Measurements from ENCODE around the gene TADA2A. TPM values are rescaled to one million over a fixed set of nuclear protein-coding genes. Genes with fewer than 3 reads are reported as not detected.

TADA2A gene
- total and polyA plus RNA-seq, 2 of the 8 experiments (the other 6 are each of a cell fraction or from before 2014, with no cell fraction given) = 8.4 to 18.5 TPM

- Histone ChIP-seq H2AFZ (ENCODE audit: low read length) (no peak overlapping the region), H3K4ac (replicated peaks; ENCODE audit: insufficient read length, low read depth, low read length) (no peak overlapping the region), H3K79me1 (ENCODE audit: low read depth, low read length) (no peaks in the 10 kb centered on the region; the same call in 1 of the 2 replicates), H3K27ac (ENCODE audit: low read depth, low read length) (no peak overlapping the region), H2BK5ac (ENCODE audit: low read depth, low read length) (no peak overlapping the region), H3K4me1 (replicated peaks in 1 of 4; ENCODE audit: control insufficient read depth in 3 of 4, insufficient read depth in 4 of 4, low read length in 3 of 4) (peaks cover 0 to 8% (median 7%) of the 10 kb centered on the region in 4 experiments; a peak in 4 of 7 replicates), H3K27me3 (replicated peaks in 1 of 4; ENCODE audit: control insufficient read depth in 3 of 4, extremely low read depth in 1 of 4, insufficient read depth in 3 of 4, low read length in 3 of 4) (no peaks in the 10 kb centered on the region), H3K23me2 (ENCODE audit: low read depth, low read length) (no peaks in the 10 kb centered on the region), H4K91ac (replicated peaks; ENCODE audit: insufficient read length, low read length) (no peak overlapping the region), H4K5ac (ENCODE audit: insufficient read length, low read depth, low read length) (no peak overlapping the region), H2BK15ac (ENCODE audit: low read length) (no peak overlapping the region), H2BK20ac (ENCODE audit: low read length) (no peak overlapping the region), H4K20me1 (replicated peaks in 1 of 2; ENCODE audit: control insufficient read depth in 1 of 2, insufficient read depth in 2 of 2, low read length in 2 of 2) (no peaks in the 10 kb centered on the region), H2BK12ac (ENCODE audit: low read depth, low read length) (no peak overlapping the region), H4K8ac (ENCODE audit: extremely low read depth, insufficient read depth, low read length) (no peak overlapping the region), H2BK120ac (replicated peaks; ENCODE audit: low read depth, low read length) (no peak overlapping the region), H3K9me3 (ENCODE audit: insufficient read depth in 2 of 2, low read depth in 1 of 2, low read length in 1 of 2) (no peaks in the 10 kb centered on the region), H3K4me2 (ENCODE audit: insufficient read depth in 1 of 2, low read depth in 2 of 2, low read length in 2 of 2) (no peak overlapping the region), H2AK5ac (ENCODE audit: low read depth, low read length) (no peak overlapping the region), H3K9ac (replicated peaks in 1 of 4; ENCODE audit: extremely low read depth in 1 of 4, low read depth in 3 of 4, low read length in 3 of 4) (no peak overlapping the region), H3K23ac (ENCODE audit: insufficient read length) (no peak overlapping the region), H3K56ac (replicated peaks; ENCODE audit: insufficient read length, low read depth, low read length) (no peak overlapping the region), H3K36me3 (ENCODE audit: control insufficient read depth in 2 of 4, insufficient read depth in 4 of 4, low read length in 3 of 4) (peaks cover 0 to 18% (median 3%) of the 10 kb centered on the region in 4 experiments; a peak in 5 of 8 replicates), H3K18ac (ENCODE audit: extremely low read depth, low read length) (no peak overlapping the region), H3K79me2 (ENCODE audit: control insufficient read depth in 1 of 2, insufficient read depth in 2 of 2, low read length in 2 of 2) (no peaks in the 10 kb centered on the region), H3K4me3 (ENCODE audit: extremely low read depth in 1 of 4, insufficient read depth in 2 of 4, low read depth in 3 of 4, low read length in 4 of 4) (no peak overlapping the region), H3K14ac (ENCODE audit: insufficient read length) (no peak overlapping the region)
- FAIRE-seq (no peak), DNase-seq (ENCODE audit: low read depth in 1 of 2, low spot score in 2 of 2) (no peak)
- WGBS, 2 experiments (ENCODE audit: extremely low coverage in 1 of 2, insufficient coverage in 1 of 2, insufficient read length in 1 of 2, insufficient replicate concordance in 2 of 2, low coverage in 1 of 2, low lambda C conversion rate in 2 of 2, missing lambda C conversion rate in 1 of 2) = 88% methylated on average over 1 of the region's 1 CpG; no CpG with 5 or more reads in 1 of the 2 experiments
- ChIA-PET CTCF (ENCODE audit: partially characterized antibody) (interaction anchor here (3.1 kb wide), 1 partner anchor 10 kb away, joined by 20 read pairs; no protein-coding TSS in a partner anchor), POLR2A (ENCODE audit: partially characterized antibody) (no interaction called here)
- TF ChIP-seq BRCA1 (IDR thresholded peaks at IDR 0.05; ENCODE audit: low read depth, low read length) (no peak), ATF3 (IDR thresholded peaks at IDR 0.05; ENCODE audit: insufficient read depth, low read depth, low read length) (no peak), HDAC6 (IDR thresholded peaks at IDR 0.05; ENCODE audit: low read depth, low read length) (no peak), E2F6 (IDR thresholded peaks at IDR 0.05) (no peak), RXRA (IDR thresholded peaks at IDR 0.05; ENCODE audit: insufficient read depth, low read depth, low read length) (no peak)
These were observed 41.0 kb downstream of the TADA2A start for GRCh38 chr17:37447641-37448040.
